LNCAP (cell line): ENCODE measurements around the gene CNFN.

Source experiments
- CTCF ChIP-seq: fragments of 450-650 bp; IDR thresholded peaks from 2 replicates; pipeline ENCODE4 v1.5.1; 2017; ENCODE audit warnings: mild to moderate bottlenecking

The CNFN gene

GRCh38 chr19:42407816-42408175 lies 17.7 kb upstream of the CNFN start:
- no peak for TF ChIP-seq CTCF

GRCh38 chr19:42407085-42407815 lies 17.2 kb upstream of the CNFN start:
- no peak for TF ChIP-seq CTCF

DNA sequence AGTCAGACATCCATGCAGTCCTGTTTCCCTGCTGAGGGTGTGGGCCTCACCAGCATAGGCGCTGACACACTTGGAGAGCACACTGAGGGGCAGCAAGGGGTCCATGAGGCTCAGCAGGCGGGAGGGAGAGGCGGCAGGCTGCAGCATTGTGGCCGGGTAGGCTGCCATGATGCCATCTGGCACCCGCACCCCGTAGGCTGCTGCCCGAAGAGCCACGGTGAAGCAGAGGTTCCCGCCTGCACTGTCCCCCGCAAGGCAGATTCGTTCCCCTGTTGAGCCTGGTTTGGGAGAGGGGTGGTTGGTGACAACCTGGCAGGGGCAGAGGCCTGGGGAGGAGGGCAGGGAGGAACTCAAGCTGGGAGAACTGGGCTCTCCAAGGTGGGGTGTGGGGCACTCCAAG lies 16.0 kb upstream of the CNFN start:
- TF ChIP-seq CTCF = no peak

- no peak for TF ChIP-seq CTCF
Observed at GRCh38 chr19:42403586-42403985, 13.5 kb upstream of the CNFN start.

GRCh38 chr19:42402376-42403116 lies 12.4 kb upstream of the CNFN start:
- no peak for TF ChIP-seq CTCF

DNA sequence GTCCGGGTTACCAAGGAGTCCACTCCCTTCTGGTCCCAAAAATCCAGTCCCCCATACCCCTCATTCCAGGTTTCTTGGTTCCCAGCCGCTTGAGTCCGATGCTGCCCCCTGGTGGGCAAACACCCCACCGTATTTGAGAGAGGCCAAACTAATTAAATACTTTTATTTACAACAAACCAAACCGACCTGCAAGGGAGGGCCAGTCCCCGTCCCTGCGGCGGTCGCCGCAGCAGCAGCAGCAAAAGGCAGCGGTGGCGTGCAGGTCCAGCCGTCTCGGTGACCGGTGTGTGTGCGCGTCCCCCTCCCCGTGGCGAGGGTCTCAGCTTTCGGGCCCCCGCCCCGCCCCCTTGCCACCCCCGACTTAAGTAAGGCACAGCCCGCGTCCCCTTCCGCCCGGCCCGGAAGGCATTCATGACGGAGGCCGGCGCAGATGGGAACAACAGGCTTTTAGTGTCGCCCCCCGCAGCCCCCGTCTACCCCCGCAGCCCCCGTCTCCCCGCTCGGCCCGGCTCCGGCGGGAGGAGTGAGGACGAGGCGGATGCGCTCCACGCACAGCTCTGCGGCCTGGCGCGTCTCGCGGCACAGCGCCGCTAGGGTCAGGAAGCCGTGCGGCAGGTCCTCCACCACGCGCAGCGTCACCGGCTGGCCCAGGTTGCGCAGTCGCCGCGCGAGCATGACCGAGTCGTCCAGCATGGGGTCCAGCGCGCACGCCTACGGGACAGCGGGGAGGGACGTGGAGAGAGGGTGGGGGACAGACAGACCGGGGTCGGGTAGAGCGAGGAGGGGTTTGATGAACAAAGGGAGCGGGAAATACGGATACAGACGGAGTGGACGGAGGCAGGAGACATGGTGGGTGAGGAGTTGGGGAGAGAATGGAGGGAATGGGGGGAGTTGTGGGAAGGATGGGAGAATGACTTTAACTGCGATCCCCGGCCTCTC lies 11.5 kb upstream of the CNFN start:
- TF ChIP-seq CTCF = peak; percentile 52

DNA sequence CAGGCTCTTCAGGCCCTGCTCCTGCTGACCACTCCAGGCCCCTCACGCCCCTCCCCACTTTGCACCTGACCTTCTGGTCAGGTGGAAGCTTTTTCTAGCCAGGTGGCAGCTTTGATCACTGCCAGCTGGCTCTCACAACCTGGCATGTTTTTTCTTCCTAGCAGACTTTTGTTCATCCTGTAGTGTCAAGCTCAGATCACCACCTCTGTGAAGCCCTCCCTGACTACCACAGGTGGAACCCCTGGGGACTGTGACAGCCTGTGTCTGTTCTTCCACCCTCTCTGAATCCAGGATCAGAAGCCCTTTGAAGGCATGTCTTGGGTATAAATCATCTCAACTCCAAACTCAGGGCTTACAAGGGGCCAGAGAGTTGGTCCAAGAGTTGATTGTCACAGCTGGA lies 10.3 kb upstream of the CNFN start:
- TF ChIP-seq CTCF = no peak
